ENCODE results near the gene NPAS3. TPM values are rescaled to one million over a fixed set of nuclear protein-coding genes. Genes with fewer than 3 reads are reported as not detected.

The NPAS3 gene
- total RNA-seq, 4 donors from 2014 or later: 1.9 to 10.6 (median 2.2) TPM

- no peak overlapping the region for H3K27ac ChIP-seq
- WGBS, 2 donors (ENCODE audit: low coverage in 1 of 2): 43 to 46% methylated on average over 2 of the region's 2 CpGs
- TF ChIP-seq POLR2A (IDR thresholded peaks at IDR 0.05): no peak
- TF ChIP-seq, protein P1, sequence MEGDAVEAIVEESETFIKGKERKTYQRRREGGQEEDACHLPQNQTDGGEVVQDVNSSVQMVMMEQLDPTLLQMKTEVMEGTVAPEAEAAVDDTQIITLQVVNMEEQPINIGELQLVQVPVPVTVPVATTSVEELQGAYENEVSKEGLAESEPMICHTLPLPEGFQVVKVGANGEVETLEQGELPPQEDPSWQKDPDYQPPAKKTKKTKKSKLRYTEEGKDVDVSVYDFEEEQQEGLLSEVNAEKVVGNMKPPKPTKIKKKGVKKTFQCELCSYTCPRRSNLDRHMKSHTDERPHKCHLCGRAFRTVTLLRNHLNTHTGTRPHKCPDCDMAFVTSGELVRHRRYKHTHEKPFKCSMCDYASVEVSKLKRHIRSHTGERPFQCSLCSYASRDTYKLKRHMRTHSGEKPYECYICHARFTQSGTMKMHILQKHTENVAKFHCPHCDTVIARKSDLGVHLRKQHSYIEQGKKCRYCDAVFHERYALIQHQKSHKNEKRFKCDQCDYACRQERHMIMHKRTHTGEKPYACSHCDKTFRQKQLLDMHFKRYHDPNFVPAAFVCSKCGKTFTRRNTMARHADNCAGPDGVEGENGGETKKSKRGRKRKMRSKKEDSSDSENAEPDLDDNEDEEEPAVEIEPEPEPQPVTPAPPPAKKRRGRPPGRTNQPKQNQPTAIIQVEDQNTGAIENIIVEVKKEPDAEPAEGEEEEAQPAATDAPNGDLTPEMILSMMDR (IDR thresholded peaks at IDR 0.05): no peak
- no peak for TF ChIP-seq POLR2AphosphoS5 (IDR thresholded peaks at IDR 0.05)
- TF ChIP-seq EP300 (IDR thresholded peaks at IDR 0.05): no peak
- no peaks in the 10 kb centered on the region for H3K36me3 ChIP-seq
- no peak for ATAC-seq
- no peaks in the 10 kb centered on the region for H3K27me3 ChIP-seq
- H3K9me3 ChIP-seq: no peaks in the 10 kb centered on the region
- no peaks in the 10 kb centered on the region for H3K4me1 ChIP-seq
- no peak overlapping the region for H3K4me3 ChIP-seq
Observed at GRCh38 chr14:32947792-32948191, 9.1 kb downstream of the NPAS3 start.

DNA sequence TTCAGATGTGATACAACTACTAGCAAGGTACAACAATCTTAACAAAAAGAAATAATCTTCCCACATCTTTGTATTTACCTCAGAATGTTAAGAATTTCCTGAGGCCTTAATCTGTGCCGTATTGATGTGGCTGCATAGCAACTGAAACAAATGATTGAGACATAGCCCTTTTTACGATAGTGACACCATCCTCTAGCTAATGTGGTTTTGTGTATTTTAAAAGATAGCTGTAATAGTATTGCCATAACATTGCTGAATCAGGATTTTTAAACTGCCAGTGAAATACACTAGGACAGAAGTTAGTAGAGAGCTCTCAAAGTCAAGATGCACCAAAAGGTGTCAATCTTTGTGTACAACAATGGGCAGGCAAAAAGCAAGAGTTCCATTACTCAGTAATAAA is 11.9 kb downstream of the NPAS3 start:
- ATAC-seq: no peak
- H3K4me1 ChIP-seq: no peaks in the 10 kb centered on the region
- no peaks in the 10 kb centered on the region for H3K36me3 ChIP-seq
- no peaks in the 10 kb centered on the region for H3K27me3 ChIP-seq
- no peaks in the 10 kb centered on the region for H3K9me3 ChIP-seq
- TF ChIP-seq, protein P1 (IDR thresholded peaks at IDR 0.05): no peak
- no peak for TF ChIP-seq EP300 (IDR thresholded peaks at IDR 0.05)
- no peak for TF ChIP-seq POLR2AphosphoS5 (IDR thresholded peaks at IDR 0.05)
- no peak for TF ChIP-seq POLR2A (IDR thresholded peaks at IDR 0.05)
- no peak overlapping the region for H3K27ac ChIP-seq
- WGBS, 2 donors (ENCODE audit: low coverage in 1 of 2): 83 to 94% methylated on average over 2 of the region's 2 CpGs
- H3K4me3 ChIP-seq: no peak overlapping the region

- 55 to 80% methylated on average over 1 to 3 of the region's 3 CpGs for WGBS, 2 donors (ENCODE audit: low coverage in 1 of 2)
- Histone ChIP-seq H3K36me3 (no peaks in the 10 kb centered on the region), H3K4me3 (no peak overlapping the region), H3K27ac (no peak overlapping the region), H3K9me3 (no peaks in the 10 kb centered on the region), H3K27me3 (no peaks in the 10 kb centered on the region), H3K4me1 (no peaks in the 10 kb centered on the region)
- TF ChIP-seq, protein P1 (IDR thresholded peaks at IDR 0.05): no peak
- no peak for ATAC-seq
Observed at GRCh38 chr14:32967421-32967820, 28.7 kb downstream of the NPAS3 start.

DNA sequence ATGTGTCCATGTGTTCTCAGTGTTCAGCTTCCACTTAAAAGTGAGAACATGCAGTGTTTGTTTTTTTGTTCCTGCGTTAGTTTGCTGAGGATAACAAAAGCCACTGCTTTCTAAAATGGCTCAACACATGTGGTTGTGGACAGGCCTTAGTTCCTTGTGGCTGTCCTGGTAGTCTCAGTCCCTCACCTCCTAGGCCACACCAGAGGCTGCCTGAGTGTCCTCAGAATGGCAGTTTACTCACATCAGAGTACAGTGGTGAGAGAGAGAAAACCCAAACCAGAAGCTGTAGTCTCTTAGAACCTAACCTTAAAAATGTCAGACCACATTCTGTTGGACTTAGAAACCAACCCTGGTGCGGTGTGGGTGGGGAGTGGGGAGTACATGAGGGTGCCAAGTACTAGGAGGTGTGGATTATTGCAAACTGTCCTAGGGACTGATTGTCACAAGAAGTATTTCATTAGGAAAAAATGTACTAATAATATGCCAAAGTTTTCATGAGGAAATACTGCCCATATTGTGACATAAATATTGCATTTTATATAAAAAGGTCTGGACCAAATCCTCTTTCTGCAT is 30.4 kb downstream of the NPAS3 start:
- H3K27ac ChIP-seq: no peak overlapping the region
- H3K4me3 ChIP-seq: no peak overlapping the region
- no peaks in the 10 kb centered on the region for H3K9me3 ChIP-seq
- WGBS, 2 donors (ENCODE audit: low coverage in 1 of 2): 100% methylated on average over 1 to 2 of the region's 2 CpGs
- no peaks in the 10 kb centered on the region for H3K4me1 ChIP-seq
- no peaks in the 10 kb centered on the region for H3K27me3 ChIP-seq
- H3K36me3 ChIP-seq: no peaks in the 10 kb centered on the region
- TF ChIP-seq, protein P1 (IDR thresholded peaks at IDR 0.05): no peak
- TF ChIP-seq POLR2A (IDR thresholded peaks at IDR 0.05) (no peak), EP300 (IDR thresholded peaks at IDR 0.05) (no peak), POLR2AphosphoS5 (IDR thresholded peaks at IDR 0.05) (no peak)
- ATAC-seq: no peak

DNA sequence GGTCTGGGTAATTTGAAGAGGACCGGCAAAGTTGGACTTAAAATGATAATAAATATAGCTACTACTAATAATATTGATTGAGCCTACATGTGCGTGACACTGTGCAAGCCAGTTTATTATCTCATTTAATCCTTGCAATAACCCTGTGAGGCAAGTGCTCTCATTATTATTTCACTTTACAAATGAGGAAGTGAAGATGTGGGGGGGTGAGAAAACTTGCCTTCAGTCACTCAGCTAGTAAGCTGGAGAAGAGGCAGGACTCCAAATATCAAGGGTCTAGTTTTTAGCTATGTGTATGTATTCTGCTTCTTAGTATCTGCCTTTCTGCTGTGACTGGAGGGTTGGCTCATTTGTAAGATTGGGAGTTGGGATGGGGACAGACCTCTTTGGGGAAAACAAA is 39.2 kb downstream of the NPAS3 start:
- Histone ChIP-seq H3K27ac (no peak overlapping the region), H3K27me3 (no peaks in the 10 kb centered on the region), H3K36me3 (no peaks in the 10 kb centered on the region), H3K9me3 (no peaks in the 10 kb centered on the region), H3K4me1 (no peaks in the 10 kb centered on the region), H3K4me3 (no peak overlapping the region)
- 63 to 85% methylated on average over 2 of the region's 2 CpGs for WGBS, 2 donors (ENCODE audit: low coverage in 1 of 2)
- ATAC-seq: no peak
- no peak for TF ChIP-seq POLR2AphosphoS5 (IDR thresholded peaks at IDR 0.05)
- TF ChIP-seq POLR2A (IDR thresholded peaks at IDR 0.05): no peak
